Uterus (tissue), 4 donors: ENCODE measurements around the gene NRARP. TPM values are rescaled to one million over a fixed set of nuclear protein-coding genes. Genes with fewer than 3 reads are reported as not detected.

Experiments used
- DNase-seq, 2 donors: peaks; one replicate each; pipeline ENCODE4 v3.0.0-alpha.2; 2019 to 2020
- H3K27ac ChIP-seq, 2 donors: fragments of 200-600 bp; sonication (generic); 1 replicate in 1 of 2; 2 replicates in 1 of 2; pipeline ENCODE4 v1.5.1; 2016 to 2018
- H3K27me3 ChIP-seq, 2 donors: fragments of 200-600 bp; sonication (generic); one replicate each; pipeline ENCODE4 v1.5.1; 2018 to 2019; ENCODE audit warnings: control low read depth in 1 of 2
- H3K36me3 ChIP-seq, 2 donors: fragments of 200-600 bp; sonication (generic); one replicate each; pipeline ENCODE4 v1.5.1; 2019; ENCODE audit warnings: control low read depth in 1 of 2
- H3K4me1 ChIP-seq, 2 donors: fragments of 200-600 bp; sonication (generic); one replicate each; pipeline ENCODE4 v1.5.1; 2018 to 2019; ENCODE audit warnings: control low read depth in 1 of 2
- H3K4me3 ChIP-seq, 2 donors: fragments of 200-600 bp; sonication (generic); 1 replicate in 1 of 2; 2 replicates in 1 of 2; pipeline ENCODE4 v1.5.1; 2018 to 2019; ENCODE audit warnings: mild to moderate bottlenecking in 1 of 2
- H3K9me3 ChIP-seq, 2 donors: fragments of 200-600 bp; sonication (generic); one replicate each; pipeline ENCODE4 v1.5.1; 2019; ENCODE audit warnings: control low read depth in 1 of 2
- POLR2A ChIP-seq, 2 donors: fragments of 450-650 bp; IDR thresholded peaks; one replicate each; pipeline ENCODE4 v1.6.1; 2016; ENCODE audit warnings: antibody characterized with exemption in 2 of 2, mild to moderate bottlenecking in 1 of 2, moderate library complexity in 1 of 2
- intact Hi-C: fragments of 100-400 bp; cut with DNase I; formaldehyde crosslinking; loops from one replicate; pipeline ENCODE4 v1.15.1; 2023; ENCODE audit warnings: low total_unique reads
- total RNA-seq, 4 donors: library from RNA; depleted of rRNA in 3 of 4; stranded (reverse); fragments of >200 nt in 3 of 4; gene quantifications; one replicate each; pipeline versions ENCODE4 v1.1.0 to v1.2.4, GENCODE V29; 2014 to 2023
- TF ChIP-seq, protein P1 (sequence below), 4 experiments: fragments of 200-600 bp in 2 of 4; fragments of 450-650 bp in 2 of 4; sonication (generic) in 2 of 4; IDR thresholded peaks; one replicate each; pipeline ENCODE4 v1.5.1; 2016 to 2019; ENCODE audit warnings: antibody characterized with exemption in 4 of 4, mild to moderate bottlenecking in 2 of 4, moderate library complexity in 1 of 4
- donor health status: DM: yes; HTN: yes; CAD: no.

The NRARP gene
- total RNA-seq, 4 donors from 2014 or later = 0.29 to 16.5 (median 11.4) TPM

DNA sequence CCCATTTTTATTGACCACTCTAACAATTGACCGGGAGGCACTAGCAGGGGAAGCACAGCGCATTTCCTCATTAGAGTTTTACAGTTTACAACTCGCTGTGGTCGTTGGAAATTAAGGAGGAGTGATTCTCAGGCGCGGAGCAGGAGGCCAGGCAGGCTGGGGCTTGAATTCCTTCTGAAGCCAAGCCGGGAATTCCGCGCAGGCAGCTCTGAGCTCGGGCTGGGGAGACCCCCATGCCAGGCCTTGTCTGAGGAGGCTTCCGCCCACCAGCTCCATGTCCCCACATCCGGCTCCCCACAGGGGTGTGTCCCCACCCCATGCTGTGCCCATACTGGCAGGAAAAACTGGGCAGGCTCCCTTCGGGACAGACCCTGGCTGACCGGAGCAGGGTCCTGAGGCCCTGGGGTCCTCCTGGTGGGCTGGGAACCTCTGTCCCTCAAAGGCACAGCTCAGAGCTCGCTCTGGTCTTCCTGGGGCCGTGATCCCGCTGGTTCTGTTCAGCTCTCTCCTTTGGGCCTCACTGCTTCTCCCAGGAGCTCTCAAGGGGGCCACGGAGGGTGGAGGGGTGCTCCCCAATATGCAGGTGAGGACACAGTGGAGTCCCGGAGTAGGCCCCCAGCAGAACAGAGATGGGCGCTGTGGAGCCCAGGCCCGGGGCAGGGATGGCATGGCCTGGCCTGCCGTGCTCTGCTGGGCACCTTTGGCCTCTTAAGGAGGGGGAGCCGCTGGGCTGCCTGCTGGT is 1.3 kb upstream of the NRARP start:
- peak overlapping the region; percentile 74 to 78 for H3K27ac ChIP-seq
- DNase-seq = no peak
- TF ChIP-seq, protein P1, sequence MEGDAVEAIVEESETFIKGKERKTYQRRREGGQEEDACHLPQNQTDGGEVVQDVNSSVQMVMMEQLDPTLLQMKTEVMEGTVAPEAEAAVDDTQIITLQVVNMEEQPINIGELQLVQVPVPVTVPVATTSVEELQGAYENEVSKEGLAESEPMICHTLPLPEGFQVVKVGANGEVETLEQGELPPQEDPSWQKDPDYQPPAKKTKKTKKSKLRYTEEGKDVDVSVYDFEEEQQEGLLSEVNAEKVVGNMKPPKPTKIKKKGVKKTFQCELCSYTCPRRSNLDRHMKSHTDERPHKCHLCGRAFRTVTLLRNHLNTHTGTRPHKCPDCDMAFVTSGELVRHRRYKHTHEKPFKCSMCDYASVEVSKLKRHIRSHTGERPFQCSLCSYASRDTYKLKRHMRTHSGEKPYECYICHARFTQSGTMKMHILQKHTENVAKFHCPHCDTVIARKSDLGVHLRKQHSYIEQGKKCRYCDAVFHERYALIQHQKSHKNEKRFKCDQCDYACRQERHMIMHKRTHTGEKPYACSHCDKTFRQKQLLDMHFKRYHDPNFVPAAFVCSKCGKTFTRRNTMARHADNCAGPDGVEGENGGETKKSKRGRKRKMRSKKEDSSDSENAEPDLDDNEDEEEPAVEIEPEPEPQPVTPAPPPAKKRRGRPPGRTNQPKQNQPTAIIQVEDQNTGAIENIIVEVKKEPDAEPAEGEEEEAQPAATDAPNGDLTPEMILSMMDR (IDR thresholded peaks at IDR 0.05) = no peak
- TF ChIP-seq POLR2A (IDR thresholded peaks at IDR 0.05) = no peak
- peaks cover 22 to 23% of the 10 kb centered on the region in 2 donors for H3K27me3 ChIP-seq
- peaks cover 0 to 38% of the 10 kb centered on the region in 2 donors for H3K4me1 ChIP-seq
- no peaks in the 10 kb centered on the region for H3K36me3 ChIP-seq
- intact Hi-C loops = loop anchor here (10.0 kb wide), 1 partner anchor 111 kb away; no protein-coding TSS in a partner anchor
- no peak overlapping the region for H3K4me3 ChIP-seq
- H3K9me3 ChIP-seq = no peaks in the 10 kb centered on the region

DNA sequence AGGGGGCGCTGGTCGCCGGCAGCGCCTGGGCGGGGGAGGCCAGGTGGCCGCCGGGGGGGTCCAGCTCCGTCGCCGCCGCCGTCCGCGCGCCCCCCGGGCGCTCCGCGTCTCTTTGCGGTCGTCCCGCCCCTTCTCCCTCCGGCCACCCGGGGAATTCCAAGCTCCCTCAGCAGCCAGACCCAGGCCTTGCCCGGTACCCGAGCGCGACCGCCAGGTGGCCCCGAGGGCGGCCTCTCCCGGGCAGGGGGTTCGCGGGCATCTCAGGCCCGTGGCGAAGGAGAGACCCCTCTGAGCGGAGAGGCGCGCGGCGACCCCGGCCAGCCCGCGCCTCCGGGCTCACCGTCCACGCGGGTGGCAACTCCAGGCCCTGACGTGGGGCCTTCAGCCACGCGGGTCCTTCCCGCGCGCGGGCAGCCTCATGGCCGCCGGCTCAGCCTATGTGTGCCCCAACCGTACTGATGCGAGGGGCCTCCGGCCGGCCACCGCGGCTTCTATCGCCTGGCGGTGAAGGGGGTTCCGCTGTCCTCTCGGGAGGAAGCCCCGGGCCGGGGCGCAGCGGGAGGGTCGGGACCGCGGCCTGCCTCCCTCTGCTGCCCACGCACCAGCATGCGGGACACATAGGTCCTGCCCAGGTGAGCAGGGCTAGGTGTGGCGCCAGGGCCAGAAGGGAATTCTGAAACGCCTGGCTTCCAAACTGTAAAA is 529 bp upstream of the NRARP start:
- H3K27me3 ChIP-seq = peaks cover 23 to 27% of the 10 kb centered on the region in 2 donors
- no peak for DNase-seq
- peak in 1 of 2 donors; percentile 6 for TF ChIP-seq POLR2A (IDR thresholded peaks at IDR 0.05)
- TF ChIP-seq, protein P1 (IDR thresholded peaks at IDR 0.05) = peak in 2 of 4 experiments; percentile 37 to 44

DNA sequence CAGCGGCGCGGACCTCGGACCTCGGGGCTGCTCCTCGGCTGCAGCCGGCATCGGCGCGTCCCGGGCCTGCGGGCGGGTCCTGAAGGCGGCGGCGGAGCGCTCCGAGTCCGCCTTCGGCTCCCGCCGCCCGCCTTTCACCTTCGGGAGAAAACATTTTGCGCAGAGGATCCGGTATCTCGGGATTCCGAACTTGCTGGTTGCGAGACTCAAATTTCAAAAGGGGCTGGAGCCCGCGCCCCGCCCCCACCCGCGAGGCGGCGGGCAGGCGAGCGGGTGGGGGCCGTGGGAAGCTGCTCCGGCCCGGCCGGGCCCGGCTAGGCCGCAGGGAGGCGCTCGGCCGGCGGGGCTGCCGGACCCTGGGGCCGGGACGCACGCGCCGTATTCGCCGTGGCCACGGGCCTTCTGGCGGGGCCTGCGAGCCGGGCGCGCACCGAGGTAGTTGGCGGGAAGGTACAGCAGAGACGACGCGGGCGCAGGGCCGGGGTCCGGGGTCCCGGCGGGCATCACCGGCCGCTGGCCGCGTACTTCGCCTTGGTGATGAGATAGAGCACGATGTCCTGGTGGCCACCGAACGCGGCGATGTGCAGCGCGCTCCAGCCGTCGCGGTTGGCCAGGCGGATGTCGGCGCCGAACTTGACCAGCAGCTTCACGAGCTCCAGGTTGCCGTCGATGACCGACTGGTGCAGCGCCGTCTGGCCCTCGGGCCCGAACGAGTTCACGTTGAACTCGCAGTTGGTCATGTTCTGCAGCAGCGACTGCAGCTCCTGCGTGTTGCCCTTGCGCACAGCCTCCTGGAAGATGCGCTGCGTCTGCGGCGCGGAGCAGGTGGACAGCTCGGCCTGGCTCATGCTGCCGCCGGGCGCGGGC is 757 bp downstream of the NRARP start:
- H3K9me3 ChIP-seq = no peaks in the 10 kb centered on the region
- H3K36me3 ChIP-seq = no peaks in the 10 kb centered on the region
- peaks cover 27 to 37% of the 10 kb centered on the region in 2 donors for H3K27me3 ChIP-seq
- intact Hi-C loops = loop anchor here (10.0 kb wide), 1 partner anchor 113 kb away; no protein-coding TSS in a partner anchor
- H3K27ac ChIP-seq = peak overlapping the region; percentile 63 to 77
- TF ChIP-seq, protein P1 (IDR thresholded peaks at IDR 0.05) = peak in 2 of 4 experiments; percentile 22 to 27
- TF ChIP-seq POLR2A (IDR thresholded peaks at IDR 0.05) = no peak
- H3K4me1 ChIP-seq = peaks cover 0 to 25% of the 10 kb centered on the region in 2 donors
- DNase-seq = no peak
- peak overlapping the region; percentile 26 to 41 for H3K4me3 ChIP-seq

More for the DNA sequence above, 529 bp upstream of the NRARP start:
- Histone ChIP-seq H3K36me3 (no peaks in the 10 kb centered on the region), H3K4me3 (peak overlapping the region in 1 of 2 donors; percentile 37), H3K9me3 (no peaks in the 10 kb centered on the region), H3K4me1 (peaks cover 0 to 37% of the 10 kb centered on the region in 2 donors), H3K27ac (peak overlapping the region; percentile 74 to 78)
- intact Hi-C loops = loop anchor here (10.0 kb wide), 1 partner anchor 112 kb away; no protein-coding TSS in a partner anchor

DNA sequence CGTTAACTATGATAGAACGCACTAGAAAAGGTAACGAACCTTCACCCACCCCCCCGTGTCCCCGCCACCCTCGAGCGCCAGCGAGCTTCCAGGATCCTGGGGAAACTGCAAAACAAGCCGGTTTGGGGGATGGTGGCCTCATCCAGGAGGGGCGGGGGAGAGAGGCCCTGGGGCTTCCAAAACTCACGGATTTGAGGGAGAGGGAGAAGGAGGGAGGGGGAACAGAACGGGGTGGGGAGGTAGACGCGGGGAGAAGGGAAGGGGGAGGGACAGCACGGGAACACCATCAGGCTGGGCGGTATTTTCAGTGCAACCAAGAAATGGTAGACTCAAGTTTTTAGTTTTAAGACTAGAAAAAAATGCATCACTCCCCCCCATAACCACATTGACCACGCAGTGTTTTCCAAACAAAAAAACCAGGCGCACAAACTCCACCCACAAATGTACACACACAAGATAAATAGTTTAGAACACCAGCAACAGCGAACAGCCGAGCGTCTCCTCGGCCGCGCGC is 1.4 kb downstream of the NRARP start:
- peak overlapping the region; percentile 35 to 77 for H3K27ac ChIP-seq
- no peaks in the 10 kb centered on the region for H3K36me3 ChIP-seq
- no peak for DNase-seq
- peaks cover 0 to 25% of the 10 kb centered on the region in 2 donors for H3K4me1 ChIP-seq
- no peak for TF ChIP-seq POLR2A (IDR thresholded peaks at IDR 0.05)
- TF ChIP-seq, protein P1 (IDR thresholded peaks at IDR 0.05) = no peak
- intact Hi-C loops = loop anchor here (10.0 kb wide), 1 partner anchor 114 kb away; no protein-coding TSS in a partner anchor
- peak overlapping the region; percentile 26 to 32 for H3K4me3 ChIP-seq
- H3K27me3 ChIP-seq = peaks cover 33 to 41% of the 10 kb centered on the region in 2 donors
- no peaks in the 10 kb centered on the region for H3K9me3 ChIP-seq
